Kidney tubule cell (primary cell): ENCODE data around the gene KRTAP4-6.
"Not testable (repeated sequence)": the region's sequence is repeated elsewhere in the genome, so short reads cannot be mapped to it uniquely, and the experiment has no call there.

Experiments
- DNase-seq: peaks from one replicate; pipeline ENCODE4 v3.0.0-alpha.2; 2018; ENCODE audit warnings: low spot score

Gene KRTAP4-6

GRCh38 chr17:41147531-41148204 is 7.3 kb upstream of the KRTAP4-6 start:
- DNase-seq: no peak

GRCh38 chr17:41145261-41145660 is 4.9 kb upstream of the KRTAP4-6 start:
- no peak for DNase-seq

GRCh38 chr17:41144846-41145245 is 4.5 kb upstream of the KRTAP4-6 start:
- no peak for DNase-seq

GRCh38 chr17:41141361-41141760 is 1.0 kb upstream of the KRTAP4-6 start:
- no peak for DNase-seq

- not testable (repeated sequence) for DNase-seq
Measured at GRCh38 chr17:41139865-41140264, 479 bp downstream of the KRTAP4-6 start.

GRCh38 chr17:41133880-41134735 is 6.2 kb downstream of the KRTAP4-6 start:
- DNase-seq: peak; percentile 52

- peak; percentile 93 for DNase-seq
Measured at GRCh38 chr17:41131979-41132378, 8.4 kb downstream of the KRTAP4-6 start.

- no peak for DNase-seq
Measured at GRCh38 chr17:41127371-41127770, 13.0 kb downstream of the KRTAP4-6 start.

GRCh38 chr17:41126412-41126811 is 13.9 kb downstream of the KRTAP4-6 start:
- DNase-seq: no peak

GRCh38 chr17:41125064-41125463 is 15.3 kb downstream of the KRTAP4-6 start:
- DNase-seq: no peak

- not testable (repeated sequence) for DNase-seq
Measured at GRCh38 chr17:41123991-41124371, 16.4 kb downstream of the KRTAP4-6 start, which contains the start of gene KRTAP4-12. KRTAP4-12 (minus strand) TSS chr17:41124182; CDS start chr17:41124122, 60 bp downstream.

GRCh38 chr17:41123292-41123990 is 16.9 kb downstream of the KRTAP4-6 start:
- not testable (repeated sequence) for DNase-seq

GRCh38 chr17:41121742-41122141 is 18.6 kb downstream of the KRTAP4-6 start:
- DNase-seq: no peak

- not testable (repeated sequence) for DNase-seq
Measured at GRCh38 chr17:41119696-41120690, 20.4 kb downstream of the KRTAP4-6 start.

- no peak for DNase-seq
Measured at GRCh38 chr17:41118721-41119120, 21.6 kb downstream of the KRTAP4-6 start.

GRCh38 chr17:41117846-41118386 is 22.4 kb downstream of the KRTAP4-6 start, which contains the start of gene KRTAP4-11:
KRTAP4-11 (minus strand) TSS chr17:41118373; CDS start chr17:41118315, 58 bp downstream.
- not testable (repeated sequence) for DNase-seq

- no peak for DNase-seq
Measured at GRCh38 chr17:41116297-41116696, 24.0 kb downstream of the KRTAP4-6 start.

- DNase-seq: no peak
Measured at GRCh38 chr17:41111151-41111885, 29.0 kb downstream of the KRTAP4-6 start.

- DNase-seq: not testable (repeated sequence)
Measured at GRCh38 chr17:41108728-41109386, 31.5 kb downstream of the KRTAP4-6 start.
